Brain pericyte (primary cell): Measurements from ENCODE around the gene ZDHHC17.

Experiments used
- DNase-seq: peaks from one replicate; pipeline ENCODE4 v3.0.0-alpha.2; 2012; ENCODE audit warnings: low read depth, low spot score

Gene ZDHHC17

DNA sequence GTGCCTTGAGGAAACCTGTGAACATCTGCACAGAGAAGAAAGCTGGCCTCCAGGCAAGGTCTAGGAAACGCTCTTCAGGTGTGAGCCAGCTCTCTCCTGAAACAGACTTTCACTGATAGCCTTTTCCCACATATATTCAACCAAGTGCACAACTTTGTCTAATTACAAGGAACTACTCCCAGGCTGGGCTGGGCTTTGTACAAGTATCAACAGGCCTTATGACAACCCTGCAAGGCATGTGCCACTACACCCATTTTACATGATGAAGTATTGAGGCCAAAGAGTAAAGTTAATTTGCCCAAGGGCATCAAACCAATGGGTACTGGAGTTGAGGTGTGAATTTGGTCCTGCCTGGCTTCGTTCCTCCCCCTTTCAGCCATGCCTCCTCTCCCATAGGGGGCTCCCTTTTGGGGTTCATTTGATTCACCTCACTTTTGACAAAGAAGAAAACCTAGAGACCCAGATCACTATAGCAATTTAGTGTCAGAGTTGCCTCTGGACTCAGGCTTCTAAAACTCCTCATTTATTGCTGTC, 112.8 kb downstream of the ZDHHC17 start:
- DNase-seq: no peak

DNA sequence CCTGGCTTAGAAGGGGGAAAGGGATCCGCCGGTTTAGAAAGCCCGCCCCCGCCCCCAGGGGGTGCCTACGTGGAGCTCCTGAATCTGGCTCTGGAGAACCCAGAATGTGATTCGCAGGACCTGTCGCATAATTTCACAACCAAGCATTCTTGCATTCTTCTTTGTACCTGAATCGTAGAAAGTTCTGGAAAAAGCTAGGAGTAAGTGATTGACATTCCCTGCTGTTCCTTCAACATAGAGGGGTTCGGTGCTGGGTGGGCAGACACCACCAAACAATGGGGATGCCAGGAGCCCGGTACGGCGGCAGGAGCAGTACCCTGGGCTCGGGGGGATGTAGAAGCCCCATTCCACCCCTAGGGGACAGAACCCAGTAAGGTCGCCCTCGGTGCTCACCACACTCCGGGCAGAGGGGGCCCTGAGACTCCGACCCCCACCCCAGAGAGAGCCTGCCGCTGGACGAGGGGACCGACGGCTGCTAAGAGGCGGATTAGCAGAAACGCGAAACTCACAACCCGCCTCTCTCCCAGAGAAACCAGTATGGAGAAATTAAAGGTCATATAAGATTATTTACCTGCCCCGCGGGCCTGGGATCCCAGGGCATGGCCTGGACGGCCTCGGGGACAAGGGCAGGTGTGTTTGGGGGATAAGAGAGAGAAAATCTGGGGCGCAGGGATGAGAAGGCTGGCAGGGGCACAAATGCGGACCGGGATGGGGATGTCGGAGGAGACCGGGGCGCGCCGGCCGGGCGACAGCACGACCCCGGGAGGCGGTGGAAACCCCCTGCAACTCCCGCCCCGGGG, 114.4 kb downstream of the ZDHHC17 start:
- DNase-seq: no peak

DNA sequence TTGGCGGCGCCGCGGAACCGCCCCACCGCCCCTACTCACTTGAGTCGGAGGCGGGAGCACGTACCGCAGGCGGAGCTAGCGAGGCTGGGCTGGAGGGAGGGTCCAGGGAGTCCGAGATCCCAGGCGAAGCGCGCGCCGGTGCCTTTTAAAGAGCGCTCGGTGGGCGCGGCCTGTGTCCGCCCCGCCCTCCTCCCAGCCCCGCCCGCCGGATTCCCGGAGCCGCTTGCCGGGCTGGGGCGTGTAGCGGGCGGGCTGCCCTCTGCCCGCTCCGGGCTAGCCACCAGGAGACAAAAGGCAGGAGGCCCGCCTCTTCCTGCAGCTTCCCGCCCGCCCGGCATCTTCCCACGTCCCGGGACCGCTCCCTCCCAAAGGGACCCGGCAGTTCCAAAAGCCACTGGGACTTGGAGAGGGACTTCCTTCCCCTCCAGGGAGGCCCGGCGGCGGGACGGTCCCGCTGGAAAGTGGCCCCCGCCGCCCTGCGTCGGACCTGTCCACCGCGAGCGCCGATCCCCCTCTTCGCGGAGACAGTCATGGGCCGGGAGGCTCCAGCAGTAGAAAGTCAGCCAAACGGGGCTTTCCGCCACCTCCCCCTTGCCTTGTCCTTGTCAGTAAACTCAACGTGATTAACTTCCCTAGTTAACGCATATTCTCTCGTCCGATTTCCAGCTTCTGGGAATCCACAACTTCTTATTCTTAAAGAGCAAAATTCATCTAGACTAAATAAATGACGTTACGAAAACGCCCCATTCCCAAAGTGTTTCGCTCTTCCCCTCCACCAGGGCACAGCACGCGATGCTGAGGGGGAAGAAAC, 115.2 kb downstream of the ZDHHC17 start, which contains the start of gene CSRP2:
CSRP2 (minus strand) TSS at position 121 of the 811 bp plus-strand sequence. CDS start 12,759 bp downstream, outside the sequence.
- DNase-seq: peak; percentile 54

DNA sequence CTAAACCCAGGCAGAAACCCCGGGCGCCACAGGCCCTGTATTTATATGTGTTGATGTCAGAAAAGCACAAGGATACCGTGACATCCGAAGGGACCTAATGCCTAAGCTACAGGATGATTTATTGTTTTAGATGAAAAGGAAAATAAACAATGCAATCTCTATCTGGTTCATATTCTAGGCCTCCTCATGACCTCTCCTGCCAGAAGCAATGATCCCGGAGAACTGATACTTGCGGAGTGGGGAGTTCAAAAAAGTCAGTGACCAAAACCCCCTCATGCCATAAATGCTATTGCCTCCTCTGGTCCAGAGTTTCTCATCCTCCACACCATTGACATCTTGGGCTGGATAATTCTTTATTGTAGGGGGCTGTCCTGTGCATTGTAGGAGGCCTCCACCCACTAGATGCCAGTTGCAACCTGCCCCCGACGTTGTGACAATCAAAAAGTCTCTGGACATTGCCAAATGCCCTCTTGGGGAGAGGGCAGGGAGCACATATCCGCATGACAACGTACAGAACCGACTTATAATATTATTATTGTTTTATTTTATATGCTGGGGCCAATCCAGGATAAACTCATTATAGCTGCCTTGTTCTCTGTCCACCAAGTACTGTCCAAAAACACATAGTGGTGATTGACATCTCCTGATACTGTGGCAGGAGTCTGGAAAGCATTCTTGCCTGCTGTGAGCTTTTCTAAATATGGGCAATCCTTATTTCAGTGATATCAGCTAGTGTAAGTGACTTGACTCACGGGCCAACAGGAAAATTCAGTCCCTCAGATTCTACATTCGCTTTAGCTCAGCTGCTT, 116.0 kb downstream of the ZDHHC17 start:
- DNase-seq: no peak

DNA sequence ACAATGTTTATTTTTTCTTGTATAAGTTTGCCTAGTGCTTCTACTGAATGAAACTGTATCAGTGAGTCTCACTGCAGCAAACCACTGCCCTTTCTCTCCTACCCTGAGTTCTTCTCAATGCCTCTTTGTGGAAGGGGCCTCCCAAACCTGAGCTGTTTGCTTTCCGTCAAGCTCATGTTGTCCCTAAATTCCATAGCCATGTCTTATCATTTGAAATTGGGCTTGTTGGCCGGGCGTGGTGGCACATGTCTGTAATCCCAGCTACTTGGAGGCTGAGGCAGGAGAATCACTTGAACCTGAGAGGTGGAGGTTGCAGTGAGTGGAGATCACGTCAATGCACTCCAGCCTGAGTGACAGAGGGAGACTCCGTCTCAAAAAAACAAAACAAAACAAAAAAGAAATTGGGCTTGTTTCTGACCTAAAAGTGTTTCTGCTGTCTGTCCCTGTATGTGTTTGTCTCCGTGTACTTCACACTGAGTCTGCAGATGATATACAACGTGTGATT, 116.7 kb downstream of the ZDHHC17 start:
- DNase-seq: no peak

DNA sequence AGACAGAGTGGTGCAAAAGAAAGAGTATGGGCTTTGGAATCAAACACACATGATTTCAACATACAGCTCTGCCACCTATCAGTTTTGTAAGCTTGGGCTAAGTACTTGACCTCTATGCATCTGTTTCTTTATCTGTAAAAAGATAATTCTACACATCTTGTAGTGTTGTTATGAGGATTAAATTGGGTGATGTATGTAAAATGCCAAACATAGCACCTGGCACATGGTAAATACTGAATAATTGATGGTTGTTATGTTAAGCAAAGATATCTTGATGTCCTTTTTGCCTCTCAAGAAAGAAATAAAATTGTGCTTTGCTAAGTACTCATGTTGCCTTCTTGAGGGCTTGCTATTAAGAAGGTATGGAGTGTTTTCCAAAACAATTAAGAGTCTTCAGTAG, 117.2 kb downstream of the ZDHHC17 start:
- DNase-seq: no peak

DNA sequence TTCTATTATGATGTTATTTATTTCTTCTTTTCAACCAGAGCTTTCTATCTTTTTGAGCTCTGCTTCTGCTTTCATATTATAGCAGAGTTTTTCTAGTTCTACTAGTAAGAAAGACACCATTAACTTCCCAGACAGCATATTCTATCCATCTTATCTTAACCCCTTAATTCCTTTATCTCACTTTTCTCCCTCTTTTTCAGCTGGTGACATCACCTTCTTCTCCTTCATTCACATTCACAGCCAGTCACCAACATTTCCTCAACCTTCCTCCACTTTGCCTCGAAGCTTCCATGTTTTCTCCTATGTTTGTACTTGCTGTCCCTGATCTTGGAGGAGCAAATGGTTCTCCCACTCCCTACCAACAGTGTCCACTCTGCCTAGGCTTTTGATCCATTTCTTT, 118.5 kb downstream of the ZDHHC17 start:
- no peak for DNase-seq

DNA sequence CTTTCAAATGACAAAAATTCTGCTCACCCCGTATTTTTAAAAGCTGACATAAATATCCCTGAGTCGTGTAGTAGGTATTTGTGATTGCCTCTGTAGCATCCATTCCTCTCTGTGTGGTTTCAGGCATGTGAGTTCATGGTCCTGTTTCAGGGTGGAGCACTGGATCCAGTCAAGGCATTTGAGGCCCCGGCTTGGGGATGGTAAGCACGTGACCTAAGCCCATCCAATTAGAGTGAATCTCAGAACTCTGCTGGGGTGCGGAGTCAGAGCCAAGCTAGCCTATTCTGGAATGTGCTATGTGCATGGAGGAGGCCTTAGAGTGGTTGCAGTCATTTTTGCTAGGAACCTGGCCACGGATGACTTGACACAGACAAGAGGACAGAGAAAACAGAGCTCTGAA, 119.2 kb downstream of the ZDHHC17 start:
- no peak for DNase-seq

DNA sequence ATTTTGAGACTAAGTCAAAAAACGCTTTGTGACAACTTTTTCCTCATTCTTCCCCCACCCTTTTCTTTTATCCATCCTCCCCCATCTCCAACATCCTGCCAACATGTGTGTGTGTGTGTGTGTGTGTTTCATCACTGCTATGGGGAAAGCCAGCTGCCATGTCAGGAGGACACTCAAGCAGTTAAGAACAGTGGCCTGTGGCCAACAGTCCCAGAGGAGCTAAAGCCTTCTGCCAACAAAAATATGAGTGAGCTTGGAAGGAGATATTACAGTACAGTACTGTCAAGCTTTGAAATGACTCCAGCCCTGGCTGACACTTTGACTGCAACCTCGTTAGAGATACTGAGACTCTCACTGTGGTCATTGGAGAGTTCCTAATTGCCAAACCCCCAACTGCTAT, 119.9 kb downstream of the ZDHHC17 start:
- no peak for DNase-seq

DNA sequence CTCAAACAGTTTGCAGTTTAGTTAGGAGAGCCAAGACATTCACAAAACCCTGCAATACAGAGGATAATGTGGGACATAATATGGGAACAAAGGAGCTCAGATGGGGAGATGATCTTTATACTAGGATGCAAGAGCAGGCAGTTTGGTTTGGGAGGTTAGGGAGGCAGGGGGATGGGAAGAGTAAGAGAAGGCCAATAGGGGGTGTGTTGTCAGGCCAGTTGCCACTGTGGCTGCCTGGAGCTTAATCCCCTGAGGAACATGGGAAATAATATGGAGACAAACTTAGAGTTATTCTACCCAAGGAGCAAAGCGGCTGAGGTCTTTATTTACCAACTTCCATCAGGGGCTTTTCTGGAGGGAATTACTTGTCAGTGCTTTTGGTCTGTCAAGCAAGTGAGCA, 124.9 kb downstream of the ZDHHC17 start:
- DNase-seq: no peak

DNA sequence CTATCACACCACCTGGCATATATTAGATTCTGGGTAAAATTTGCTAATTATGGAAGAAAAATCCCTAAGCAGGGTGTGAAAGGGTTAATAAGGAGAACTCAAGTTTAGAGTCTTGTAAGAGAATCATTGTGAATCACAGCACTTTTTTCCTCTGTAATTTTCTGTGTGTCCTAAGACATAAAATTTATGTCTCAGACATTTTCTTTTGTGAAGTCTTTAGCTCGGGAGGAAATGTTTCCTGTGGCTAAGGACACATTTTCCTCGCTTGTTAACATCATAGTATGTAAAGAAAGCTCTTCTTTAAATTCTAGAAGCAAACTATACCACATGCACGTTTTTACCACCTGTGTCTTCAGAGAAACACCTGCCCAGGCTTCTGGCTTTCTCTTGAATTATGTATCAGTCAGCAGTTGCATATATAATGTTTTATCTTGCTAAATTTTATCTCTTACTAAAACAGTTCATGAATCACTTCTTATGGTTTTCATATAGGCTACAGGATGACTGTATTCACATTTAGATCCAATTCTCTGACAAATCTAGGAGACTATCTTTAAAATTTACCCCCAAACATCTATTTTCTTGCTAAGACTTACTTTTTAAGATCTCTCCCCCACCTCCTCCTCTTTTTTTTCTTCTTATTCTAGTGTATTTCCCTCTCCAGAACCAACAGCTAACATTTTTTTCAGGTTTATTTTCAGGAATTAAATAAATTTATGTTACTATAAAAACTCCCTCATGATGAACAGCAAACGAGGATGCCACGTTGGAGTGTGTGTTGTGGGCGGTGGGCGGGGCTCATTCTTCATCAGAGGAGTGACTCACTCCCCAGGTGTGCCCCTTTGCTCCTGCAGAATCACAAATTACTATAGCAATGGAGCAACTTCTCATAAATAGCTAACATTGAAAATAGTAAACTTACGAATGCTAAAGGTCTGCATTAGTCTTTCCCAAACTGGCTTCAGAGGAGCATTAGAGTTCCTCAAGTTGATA, 126.5 kb downstream of the ZDHHC17 start:
- no peak for DNase-seq

DNA sequence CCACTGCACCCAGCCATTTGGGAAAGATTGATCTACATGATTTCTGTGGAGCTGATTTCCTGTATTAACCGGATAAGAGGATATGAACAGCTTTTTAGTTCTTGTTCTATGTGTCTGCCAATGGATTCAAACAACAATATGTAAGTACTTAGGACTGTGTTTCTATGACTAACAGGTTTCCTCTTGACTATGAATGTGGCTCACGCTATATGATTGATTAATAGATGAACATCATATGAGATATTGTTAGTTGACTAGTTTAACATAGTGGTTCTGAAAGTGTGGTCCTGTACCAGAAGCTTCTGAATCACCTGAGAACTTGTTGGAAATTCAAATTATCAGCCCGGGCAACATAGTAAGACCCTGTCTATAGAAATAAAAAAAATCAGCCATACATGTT, 127.7 kb downstream of the ZDHHC17 start:
- DNase-seq: no peak

DNA sequence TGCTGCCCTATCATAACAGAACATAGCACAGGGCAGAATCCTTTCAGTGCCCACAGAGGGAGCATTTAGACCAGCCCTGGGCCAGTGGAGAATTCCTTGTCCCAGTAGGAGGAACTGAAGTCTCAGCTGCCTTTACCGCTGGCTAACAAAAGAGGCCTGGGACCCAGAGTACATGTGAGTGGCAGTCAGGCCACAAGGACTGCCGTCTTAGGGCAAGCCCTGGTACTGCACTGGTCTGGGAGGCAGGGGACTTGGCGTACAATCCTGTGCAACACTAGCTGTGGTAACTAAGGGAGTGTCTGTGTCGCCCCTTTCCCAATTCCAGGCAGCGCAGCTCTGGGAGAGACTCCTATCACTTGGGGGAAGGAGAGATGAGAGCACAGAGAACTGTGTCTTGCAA, 131.9 kb downstream of the ZDHHC17 start:
- no peak for DNase-seq

DNA sequence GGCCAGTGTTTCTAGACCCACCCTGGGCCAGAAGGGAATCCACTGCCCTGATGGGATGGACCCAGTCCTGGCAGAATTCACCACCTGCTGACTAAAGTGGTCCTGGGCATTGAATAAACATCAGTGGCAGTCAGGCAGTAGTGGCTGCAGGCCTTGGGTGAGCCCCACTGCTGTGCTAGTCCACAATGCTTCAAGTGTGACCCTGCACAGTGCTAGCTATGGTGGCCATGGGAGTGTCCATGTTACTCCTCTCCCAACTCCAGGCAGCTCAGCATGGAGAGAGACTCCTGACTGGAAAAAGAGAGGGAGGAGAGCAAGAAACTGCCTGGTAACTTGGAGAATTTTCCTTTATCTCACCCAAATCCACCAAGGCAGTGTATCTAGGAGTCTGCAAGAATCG, 132.4 kb downstream of the ZDHHC17 start:
- no peak for DNase-seq

DNA sequence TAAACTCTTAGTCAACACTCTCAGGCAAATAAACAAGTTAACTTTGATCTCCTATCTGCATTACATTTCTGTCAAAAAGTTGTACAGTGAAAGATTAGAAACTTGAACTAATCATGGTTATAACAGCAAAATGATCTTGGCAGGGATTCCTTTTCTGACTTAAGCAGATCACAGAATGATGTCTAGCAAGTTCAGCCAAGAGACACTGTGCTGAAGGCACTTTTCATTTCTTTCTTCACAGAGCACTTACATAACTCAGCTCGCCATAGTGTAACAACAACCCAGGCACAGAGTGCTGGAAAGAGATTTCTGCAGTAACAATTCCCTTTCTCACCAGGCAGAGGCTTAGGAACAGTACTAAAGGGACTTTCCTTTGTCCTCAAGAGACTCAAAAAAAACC, 134.5 kb downstream of the ZDHHC17 start:
- DNase-seq: no peak

DNA sequence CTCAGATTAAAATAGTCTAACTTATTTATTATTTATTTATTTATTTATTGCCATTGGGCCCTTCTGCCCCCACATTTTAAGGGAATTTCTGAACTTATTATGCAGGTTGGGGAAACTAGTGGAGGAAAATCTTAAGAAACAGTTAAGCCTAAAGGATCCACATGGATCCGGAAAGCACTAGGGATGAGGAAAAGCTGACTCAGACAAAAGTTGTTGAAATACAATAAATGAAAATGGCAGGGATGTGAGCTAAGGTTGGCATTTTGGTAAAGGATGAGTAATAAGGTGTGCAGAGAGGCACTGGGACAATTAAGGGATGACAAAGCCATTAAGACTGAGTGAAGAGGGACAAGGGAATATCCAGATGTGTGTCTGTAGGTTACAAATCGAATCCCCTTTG, 135.6 kb downstream of the ZDHHC17 start:
- DNase-seq: no peak

DNA sequence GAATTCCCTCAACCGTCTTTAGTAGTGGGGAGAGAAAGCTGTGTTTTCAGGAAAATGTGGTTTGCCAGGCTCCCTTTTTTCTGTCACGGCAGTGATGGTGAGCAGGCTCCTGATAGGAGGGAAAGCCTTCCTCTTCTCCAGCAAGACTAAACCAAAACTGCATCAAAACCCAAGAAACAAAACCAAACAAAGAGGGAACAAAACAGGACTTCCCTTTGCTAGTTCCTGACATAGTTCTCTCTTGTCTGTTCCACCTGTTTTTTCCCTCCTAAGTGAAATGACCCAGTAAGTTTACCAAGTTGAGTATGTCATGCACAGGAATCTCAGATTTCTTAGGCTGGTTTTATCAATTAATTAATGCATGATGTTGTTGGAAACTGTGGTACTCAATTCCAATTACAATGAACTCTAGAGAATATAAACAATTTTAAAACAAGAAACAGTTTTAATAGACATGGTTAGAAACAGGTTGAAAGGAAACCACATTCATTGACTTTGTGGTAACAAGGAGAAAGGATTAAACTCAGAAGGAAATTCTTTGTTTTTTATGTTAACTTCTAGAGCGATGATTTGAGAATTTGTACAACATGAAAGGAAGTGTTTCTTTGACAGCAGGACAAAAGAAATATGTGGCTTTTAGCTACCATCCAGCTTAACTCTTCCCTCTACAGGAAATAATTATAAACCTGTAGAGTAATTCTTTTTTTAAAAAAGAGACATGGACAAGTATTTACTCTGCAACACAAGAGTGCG, 137.9 kb downstream of the ZDHHC17 start:
- no peak for DNase-seq
